Smooth muscle cell (in vitro differentiated cells): ENCODE results near the gene DUSP5. TPM values are rescaled to one million over a fixed set of nuclear protein-coding genes. Genes with fewer than 3 reads are reported as not detected.
"Not testable (repeated sequence)": the region's sequence is repeated elsewhere in the genome, so short reads cannot be mapped to it uniquely, and the experiment has no call there.

Experiments
- DNase-seq: peaks from one replicate; lab custom pipeline; 2025; ENCODE audit not compliant: unreplicated experiment; lab: John Stamatoyannopoulos, UW
- H2AFZ ChIP-seq: fragments of 200-600 bp; sonication (generic); 2 replicates; pipeline ENCODE4 v1.6.0; 2016; ENCODE audit warnings: antibody characterized with exemption, low read depth, mild to moderate bottlenecking
- H3F3A ChIP-seq: fragments of 200-600 bp; sonication (generic); 2 replicates; pipeline ENCODE4 v1.6.0; 2017; ENCODE audit warnings: antibody characterized with exemption, low read depth
- H3K27ac ChIP-seq: fragments of 200-600 bp; sonication (generic); 2 replicates; pipeline ENCODE4 v1.5.1; 2016; ENCODE audit warnings: low read depth, mild to moderate bottlenecking
- H3K27me3 ChIP-seq: fragments of 200-600 bp; sonication (generic); 2 replicates; pipeline ENCODE4 v1.6.1; 2016; ENCODE audit warnings: low read depth, mild to moderate bottlenecking
- H3K36me3 ChIP-seq: fragments of 200-600 bp; sonication (generic); 2 replicates; pipeline ENCODE4 v1.5.1; 2016; ENCODE audit warnings: low read depth
- H3K4me1 ChIP-seq: fragments of 200-600 bp; sonication (generic); 2 replicates; pipeline ENCODE4 v1.5.1; 2016; ENCODE audit warnings: low read depth
- H3K4me2 ChIP-seq: fragments of 200-600 bp; sonication (generic); 2 replicates; pipeline ENCODE4 v1.6.0; 2016; ENCODE audit warnings: mild to moderate bottlenecking
- H3K4me3 ChIP-seq: fragments of 200-600 bp; sonication (generic); 2 replicates; pipeline ENCODE4 v1.5.1; 2016; ENCODE audit warnings: mild to moderate bottlenecking
- H3K79me2 ChIP-seq: fragments of 200-600 bp; sonication (generic); 2 replicates; pipeline ENCODE4 v1.6.0; 2016; ENCODE audit warnings: low read depth, mild to moderate bottlenecking
- H3K9ac ChIP-seq: fragments of 200-600 bp; sonication (generic); 2 replicates; pipeline ENCODE4 v1.6.0; 2016; ENCODE audit warnings: low read depth
- H3K9me3 ChIP-seq: fragments of 200-600 bp; sonication (generic); replicated peaks from 2 replicates; pipeline ENCODE4 v1.5.1; 2016; ENCODE audit warnings: low read depth
- H4K20me1 ChIP-seq: fragments of 200-600 bp; sonication (generic); 2 replicates; pipeline ENCODE4 v1.6.0; 2016; ENCODE audit warnings: low read depth
- WGBS: methylation state at CpG from one replicate; pipeline ENCODE4 v1.1.7; 2016; ENCODE audit warnings: low lambda C conversion rate; 5-methylcytosine and 5-hydroxymethylcytosine counted together
- polyA plus RNA-seq: library from polyadenylated mRNA; unstranded; fragments of >200 nt; fragmentation: Nextera tagmentation; extraction: Ambion mirVana; gene quantifications from 2 replicates; pipeline ENCODE4 v1.2.1, GENCODE V29; 2016
- total RNA-seq: library from RNA; depleted of rRNA; stranded (reverse); fragments of >200 nt; gene quantifications from 2 replicates; pipeline ENCODE4 v1.2.3, GENCODE V29; 2014
- TF ChIP-seq, protein P1 (sequence below): fragments of 200-600 bp; sonication (generic); IDR thresholded peaks from 2 replicates; pipeline ENCODE4 v1.5.1; 2017; ENCODE audit warnings: borderline replicate concordance, mild to moderate bottlenecking, antibody characterized with exemption; ENCODE audit not compliant: insufficient read depth, poor library complexity, severe bottlenecking

Gene DUSP5
- total and polyA plus RNA-seq, 2 experiments from 2014 or later, result 13.6 to 23.6 TPM

DNA sequence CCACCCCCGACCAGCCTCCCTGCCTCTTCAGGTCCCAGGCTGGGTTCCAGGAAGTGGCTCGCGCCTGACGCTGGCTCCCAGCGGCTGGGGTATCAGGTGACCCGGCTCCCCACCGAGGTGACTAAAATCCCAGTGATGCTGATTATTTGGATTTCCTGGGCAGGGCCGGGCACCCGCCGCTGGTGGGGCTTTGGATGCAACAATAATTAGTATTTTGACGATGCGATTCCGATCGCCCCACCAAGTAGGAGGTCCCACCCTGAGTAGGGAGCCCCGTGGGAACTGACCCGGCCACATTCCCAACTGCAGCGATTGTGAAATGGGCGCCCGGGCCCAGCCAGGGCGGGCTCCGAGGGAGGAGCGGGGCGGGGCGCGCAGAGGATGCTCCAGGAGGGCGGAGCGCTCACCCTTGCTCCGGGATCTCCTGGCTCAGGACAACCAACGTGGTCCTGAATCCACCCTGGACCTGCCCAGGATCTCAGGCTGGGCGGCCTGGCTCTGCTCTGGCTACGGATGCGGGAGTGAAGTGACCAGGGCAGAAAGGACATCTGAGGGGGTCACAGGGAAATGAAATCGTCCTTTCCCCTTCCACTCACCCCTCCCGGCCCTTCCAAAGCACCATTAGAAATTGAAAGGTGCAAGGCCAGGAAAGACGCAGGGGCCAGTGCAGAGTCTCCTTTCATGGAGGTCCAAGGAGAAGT lies 32.6 kb downstream of the DUSP5 start:
- H3F3A ChIP-seq, result peaks cover 16% of the 10 kb centered on the region
- peak overlapping the region; percentile 85 for H3K4me2 ChIP-seq
- peaks cover 12% of the 10 kb centered on the region for H3K4me1 ChIP-seq
- peak overlapping the region; percentile 17 for H2AFZ ChIP-seq
- H3K79me2 ChIP-seq, result no peaks in the 10 kb centered on the region
- no peaks in the 10 kb centered on the region for H3K27me3 ChIP-seq
- 5% methylated on average over 34 of the region's 35 CpGs for whole genome bisulfite sequencing
- no peak for DNase-seq
- H3K36me3 ChIP-seq, result no peaks in the 10 kb centered on the region
- no peaks in the 10 kb centered on the region for H4K20me1 ChIP-seq
- no peak overlapping the region for H3K27ac ChIP-seq
- TF ChIP-seq, protein P1, sequence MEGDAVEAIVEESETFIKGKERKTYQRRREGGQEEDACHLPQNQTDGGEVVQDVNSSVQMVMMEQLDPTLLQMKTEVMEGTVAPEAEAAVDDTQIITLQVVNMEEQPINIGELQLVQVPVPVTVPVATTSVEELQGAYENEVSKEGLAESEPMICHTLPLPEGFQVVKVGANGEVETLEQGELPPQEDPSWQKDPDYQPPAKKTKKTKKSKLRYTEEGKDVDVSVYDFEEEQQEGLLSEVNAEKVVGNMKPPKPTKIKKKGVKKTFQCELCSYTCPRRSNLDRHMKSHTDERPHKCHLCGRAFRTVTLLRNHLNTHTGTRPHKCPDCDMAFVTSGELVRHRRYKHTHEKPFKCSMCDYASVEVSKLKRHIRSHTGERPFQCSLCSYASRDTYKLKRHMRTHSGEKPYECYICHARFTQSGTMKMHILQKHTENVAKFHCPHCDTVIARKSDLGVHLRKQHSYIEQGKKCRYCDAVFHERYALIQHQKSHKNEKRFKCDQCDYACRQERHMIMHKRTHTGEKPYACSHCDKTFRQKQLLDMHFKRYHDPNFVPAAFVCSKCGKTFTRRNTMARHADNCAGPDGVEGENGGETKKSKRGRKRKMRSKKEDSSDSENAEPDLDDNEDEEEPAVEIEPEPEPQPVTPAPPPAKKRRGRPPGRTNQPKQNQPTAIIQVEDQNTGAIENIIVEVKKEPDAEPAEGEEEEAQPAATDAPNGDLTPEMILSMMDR, result no peak
- peak overlapping the region; percentile 42 for H3K4me3 ChIP-seq
- no peak overlapping the region for H3K9ac ChIP-seq
- no peaks in the 10 kb centered on the region for H3K9me3 ChIP-seq

DNA sequence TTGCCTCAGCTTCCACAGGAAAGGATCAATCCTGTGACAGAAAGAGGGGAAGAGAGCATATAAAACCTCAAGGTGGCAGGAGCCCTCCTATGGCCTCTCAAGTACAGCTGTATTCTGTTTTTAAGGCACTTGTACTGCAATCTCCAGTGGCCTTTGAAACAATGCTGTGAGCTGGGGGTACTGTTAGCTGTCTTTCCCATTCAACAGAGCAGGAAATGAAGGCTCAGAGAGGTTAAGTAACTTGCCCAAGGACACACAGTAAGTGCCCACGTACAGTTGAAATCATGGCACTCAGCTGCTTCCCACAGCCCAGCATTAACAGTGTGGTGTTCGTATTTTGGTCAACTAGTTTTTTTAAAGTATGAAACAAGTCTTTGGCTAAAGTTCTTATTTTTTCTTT lies 34.0 kb downstream of the DUSP5 start:
- no peaks in the 10 kb centered on the region for H3K36me3 ChIP-seq
- TF ChIP-seq, protein P1, result no peak
- no peaks in the 10 kb centered on the region for H3K27me3 ChIP-seq
- no peaks in the 10 kb centered on the region for H3K9me3 ChIP-seq
- no peaks in the 10 kb centered on the region for H3K79me2 ChIP-seq
- 98% methylated on average over 2 of the region's 2 CpGs for WGBS
- no peak for DNase-seq
- no peak overlapping the region for H3K4me2 ChIP-seq
- H3K9ac ChIP-seq, result no peak overlapping the region
- H3K27ac ChIP-seq, result no peak overlapping the region
- no peaks in the 10 kb centered on the region for H4K20me1 ChIP-seq
- H3K4me3 ChIP-seq, result no peak overlapping the region
- H2AFZ ChIP-seq, result no peak overlapping the region
- H3K4me1 ChIP-seq, result peaks cover 12% of the 10 kb centered on the region
- peaks cover 16% of the 10 kb centered on the region for H3F3A ChIP-seq

DNA sequence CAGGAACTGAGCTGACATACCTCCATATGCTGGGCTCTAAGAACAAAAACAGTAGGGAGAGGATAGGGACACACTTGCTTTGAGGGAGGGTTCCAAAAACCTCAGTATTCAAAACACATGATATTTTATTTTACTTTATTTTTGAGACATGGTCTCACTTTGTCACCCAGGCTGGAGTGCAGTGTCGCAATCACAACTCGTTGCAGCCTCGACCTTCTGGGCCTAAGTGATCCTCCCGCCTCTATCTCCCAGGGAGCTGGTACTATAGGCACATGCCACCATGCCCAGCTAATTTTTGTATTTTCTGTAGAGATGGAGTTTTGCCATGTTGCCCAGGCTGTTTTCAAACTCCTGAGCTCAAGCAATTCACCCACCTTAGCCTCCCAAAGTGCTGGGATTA lies 34.9 kb downstream of the DUSP5 start:
- Histone ChIP-seq H3K4me2 (peak overlapping the region; percentile 25), H3F3A (peaks cover 16% of the 10 kb centered on the region), H3K27ac (peak overlapping the region; percentile 2), H3K4me1 (peaks cover 12% of the 10 kb centered on the region)
- H3K36me3 ChIP-seq, H4K20me1 ChIP-seq, H3K9me3 ChIP-seq, H3K79me2 ChIP-seq, H3K27me3 ChIP-seq, H2AFZ ChIP-seq, H3K4me3 ChIP-seq, DNase-seq, H3K9ac ChIP-seq: not testable (repeated sequence)
- 68% methylated on average over 4 of the region's 4 CpGs for WGBS

DNA sequence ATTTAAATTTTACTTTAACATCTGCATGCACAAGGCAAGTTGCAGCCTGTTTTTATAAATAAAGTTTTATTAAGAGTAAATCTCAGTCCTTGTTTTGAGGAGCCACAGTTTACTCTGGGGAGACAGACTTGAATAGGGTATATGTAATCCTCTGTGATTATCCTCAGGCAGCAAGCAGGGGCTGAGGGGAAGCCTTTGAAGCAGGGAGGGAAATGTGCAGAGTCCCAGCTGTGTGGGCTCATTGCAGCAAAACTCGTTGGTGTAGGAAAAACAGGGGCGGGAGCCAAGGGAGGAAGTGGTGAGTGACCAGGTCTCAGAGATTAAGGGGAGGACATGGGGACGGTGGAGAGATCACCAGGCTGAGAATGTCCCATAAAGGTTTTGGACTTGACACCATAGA lies 35.4 kb downstream of the DUSP5 start:
- peaks cover 16% of the 10 kb centered on the region for H3F3A ChIP-seq
- H3K9me3 ChIP-seq, result no peaks in the 10 kb centered on the region
- WGBS, result 13% methylated on average over 3 of the region's 3 CpGs
- H3K27ac ChIP-seq, result peak overlapping the region; percentile 2
- H3K9ac ChIP-seq, result no peak overlapping the region
- H3K36me3 ChIP-seq, result no peaks in the 10 kb centered on the region
- H2AFZ ChIP-seq, result no peak overlapping the region
- H3K27me3 ChIP-seq, result no peaks in the 10 kb centered on the region
- TF ChIP-seq, protein P1, result no peak
- peak overlapping the region; percentile 25 for H3K4me2 ChIP-seq
- no peaks in the 10 kb centered on the region for H3K79me2 ChIP-seq
- H3K4me3 ChIP-seq, result no peak overlapping the region
- peaks cover 12% of the 10 kb centered on the region for H3K4me1 ChIP-seq
- DNase-seq, result no peak
- H4K20me1 ChIP-seq, result no peaks in the 10 kb centered on the region
